Bone marrow (tissue), 2 donors: ENCODE results near the gene CEP63.
"Not testable (repeated sequence)": the region's sequence is repeated elsewhere in the genome, so short reads cannot be mapped to it uniquely, and the experiment has no call there.

Source experiments
- DNase-seq, 2 donors: peaks; one replicate each; lab custom pipeline; 2025; lab: John Stamatoyannopoulos, UW

CEP63 gene

DNA sequence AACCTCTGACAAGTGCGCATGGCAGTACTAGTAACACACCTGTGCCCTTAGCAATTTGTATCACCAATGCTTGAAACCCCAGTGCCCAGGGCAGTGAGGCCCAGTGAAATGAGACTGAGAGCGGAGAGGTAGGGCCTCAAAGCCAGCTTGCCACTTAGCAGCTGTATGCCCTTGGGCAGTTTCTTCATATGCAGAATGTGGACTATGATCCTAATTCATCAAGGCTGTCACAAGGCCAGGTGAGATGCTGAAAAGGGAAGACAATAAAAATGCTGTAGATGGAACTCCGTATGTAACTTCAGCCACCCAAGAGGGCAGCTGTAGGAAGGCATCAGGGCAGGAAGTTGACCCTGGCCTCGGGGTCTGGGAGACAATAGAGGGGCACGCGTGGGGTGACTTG lies 90.6 kb downstream of the CEP63 start:
- DNase-seq, result no peak

DNA sequence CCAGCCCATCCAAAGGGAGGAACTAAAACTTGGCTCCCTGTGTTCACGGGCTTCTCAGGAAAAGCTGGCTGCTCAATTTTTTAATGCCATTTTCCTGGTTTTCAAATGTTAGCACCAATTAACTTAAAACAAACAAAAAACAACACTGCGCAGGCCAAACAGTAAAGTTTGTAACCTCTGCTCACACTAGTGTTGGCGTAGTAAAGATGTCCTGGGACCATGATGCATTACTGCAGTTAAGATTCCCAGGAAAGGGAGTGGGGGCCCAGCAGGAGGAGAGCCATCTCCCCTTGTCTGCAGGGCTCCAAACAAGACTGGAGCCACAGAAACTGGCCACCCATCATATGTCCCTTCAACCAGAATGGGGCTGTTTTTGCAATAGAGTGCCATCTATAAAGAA lies 91.0 kb downstream of the CEP63 start:
- no peak for DNase-seq

DNA sequence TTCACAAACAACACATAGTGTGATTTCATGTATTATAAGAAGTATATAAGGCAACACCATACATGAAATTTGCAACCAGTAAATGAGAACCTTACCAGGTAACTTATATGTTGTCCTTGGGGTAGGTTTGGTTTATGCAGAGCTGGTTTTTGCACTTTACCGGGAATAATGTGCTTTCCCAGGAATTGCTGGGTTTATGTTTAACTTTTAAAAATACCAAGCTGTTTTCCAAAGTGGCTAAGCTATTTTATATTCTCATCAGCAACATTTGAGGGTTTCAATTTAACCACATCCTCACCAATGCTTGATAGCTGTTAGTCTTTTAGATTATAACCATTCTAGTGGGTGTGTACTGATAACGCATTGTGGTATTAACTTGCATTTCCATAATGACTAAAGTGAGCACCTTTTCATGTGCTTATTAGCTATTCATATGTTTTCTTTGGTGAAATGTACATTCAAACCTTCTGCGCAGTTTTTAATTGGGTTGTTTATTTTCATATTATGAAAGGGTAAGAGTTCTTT lies 93.3 kb downstream of the CEP63 start:
- DNase-seq, result no peak

DNA sequence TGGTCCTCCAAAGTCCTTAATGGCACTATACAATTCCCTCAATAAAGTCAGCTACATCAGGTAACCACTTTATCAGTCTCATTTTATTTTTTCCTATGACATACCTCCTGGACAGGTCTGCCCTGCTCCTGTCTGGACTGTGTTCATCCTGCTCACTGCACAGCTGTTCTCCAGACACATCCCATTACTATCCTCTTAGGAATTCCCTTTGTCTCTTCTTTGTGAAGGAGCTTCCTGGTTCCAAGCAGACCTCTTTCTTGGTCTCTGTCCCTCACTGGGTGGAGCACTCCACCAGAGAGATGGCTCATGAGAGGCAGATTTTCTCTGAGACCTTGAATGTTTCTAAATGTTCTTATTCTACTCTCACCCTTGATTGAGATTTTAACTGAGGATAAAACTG lies 104.9 kb downstream of the CEP63 start:
- DNase-seq, result no peak

DNA sequence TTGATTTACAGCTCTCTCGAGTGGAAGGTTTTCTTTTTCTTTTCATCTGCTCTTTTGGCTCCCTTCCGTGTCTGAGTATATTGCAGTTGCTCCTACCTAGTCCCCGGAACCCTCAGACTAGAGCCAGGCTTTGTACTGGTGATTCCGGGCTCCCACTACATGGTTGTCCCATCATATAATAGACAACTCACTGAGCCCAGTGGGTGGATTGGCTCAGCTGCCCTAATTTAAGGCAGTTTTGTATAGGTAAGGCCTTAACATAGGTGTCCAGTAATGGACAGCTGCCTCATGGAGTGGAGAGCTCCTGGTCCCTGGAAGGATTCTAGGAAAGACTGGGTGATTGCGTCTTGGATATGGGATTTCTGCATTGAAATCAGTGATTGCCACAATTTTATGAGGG lies 106.9 kb downstream of the CEP63 start:
- DNase-seq, result no peak

DNA sequence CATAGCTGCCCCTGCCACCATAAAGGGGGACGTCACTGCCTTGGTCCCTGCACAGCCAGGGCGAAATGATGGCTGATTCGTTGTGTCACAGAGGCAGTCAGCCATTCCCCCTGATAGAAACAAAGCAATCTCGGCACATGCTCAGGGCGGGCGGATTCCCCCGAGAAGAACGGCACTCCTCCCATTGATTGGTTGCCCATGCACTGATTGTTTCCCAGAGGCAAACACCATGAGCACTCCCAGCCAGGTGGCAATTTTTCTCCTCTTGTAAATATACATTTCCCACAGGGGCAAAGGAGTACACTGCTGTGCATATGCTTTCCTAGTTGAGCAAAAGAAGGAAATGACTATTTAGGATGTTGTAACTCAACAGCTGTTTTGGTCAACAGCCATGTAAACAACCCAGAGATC lies 108.5 kb downstream of the CEP63 start:
- no peak for DNase-seq

DNA sequence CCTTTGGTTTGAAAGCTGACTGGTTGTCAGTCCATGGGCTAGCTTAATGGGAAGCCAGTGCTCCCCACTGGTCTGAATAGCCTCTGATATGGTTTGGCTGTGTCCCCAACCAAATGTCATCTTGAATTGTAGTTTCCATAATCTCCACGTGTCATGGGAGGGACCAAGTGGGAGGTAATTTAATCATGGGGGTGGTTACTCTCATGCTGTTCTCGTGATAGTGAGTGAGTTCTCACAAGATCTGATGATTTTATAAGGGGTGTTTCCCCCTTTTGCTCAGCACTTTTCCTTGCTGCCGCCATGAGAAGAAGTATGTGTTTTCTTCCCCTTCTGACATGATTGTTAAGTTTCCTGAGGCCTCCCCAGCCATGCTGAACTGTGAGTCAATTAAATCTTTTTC lies 109.1 kb downstream of the CEP63 start:
- not testable (repeated sequence) for DNase-seq

DNA sequence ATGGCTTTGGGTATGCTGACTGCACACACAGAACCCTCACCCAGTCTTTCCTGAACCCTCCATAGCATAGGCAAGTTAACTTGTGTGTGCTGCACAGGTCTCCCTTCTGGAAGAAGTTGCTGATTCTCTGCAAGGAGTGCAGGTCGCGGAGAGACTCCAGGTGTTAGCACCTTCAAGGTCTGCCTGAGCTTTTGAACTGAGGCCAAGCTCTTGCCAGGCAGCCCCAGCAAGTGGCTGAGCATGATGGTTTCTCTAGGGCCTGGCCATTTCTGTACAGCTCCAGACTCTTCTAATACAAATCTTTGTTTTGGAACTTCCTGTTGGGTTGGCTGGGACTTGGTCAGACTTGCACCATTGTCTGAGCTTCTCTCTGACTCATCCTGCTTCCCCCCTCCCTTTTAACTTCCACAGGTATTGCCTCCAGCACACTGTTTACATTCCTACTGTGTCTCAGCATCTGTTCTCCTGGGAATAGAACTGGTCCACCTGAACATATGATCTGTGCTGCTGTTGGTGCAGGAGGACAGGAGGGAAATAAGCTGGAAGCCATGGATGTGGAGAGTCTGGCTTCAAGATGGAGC lies 111.6 kb downstream of the CEP63 start:
- DNase-seq, result no peak

DNA sequence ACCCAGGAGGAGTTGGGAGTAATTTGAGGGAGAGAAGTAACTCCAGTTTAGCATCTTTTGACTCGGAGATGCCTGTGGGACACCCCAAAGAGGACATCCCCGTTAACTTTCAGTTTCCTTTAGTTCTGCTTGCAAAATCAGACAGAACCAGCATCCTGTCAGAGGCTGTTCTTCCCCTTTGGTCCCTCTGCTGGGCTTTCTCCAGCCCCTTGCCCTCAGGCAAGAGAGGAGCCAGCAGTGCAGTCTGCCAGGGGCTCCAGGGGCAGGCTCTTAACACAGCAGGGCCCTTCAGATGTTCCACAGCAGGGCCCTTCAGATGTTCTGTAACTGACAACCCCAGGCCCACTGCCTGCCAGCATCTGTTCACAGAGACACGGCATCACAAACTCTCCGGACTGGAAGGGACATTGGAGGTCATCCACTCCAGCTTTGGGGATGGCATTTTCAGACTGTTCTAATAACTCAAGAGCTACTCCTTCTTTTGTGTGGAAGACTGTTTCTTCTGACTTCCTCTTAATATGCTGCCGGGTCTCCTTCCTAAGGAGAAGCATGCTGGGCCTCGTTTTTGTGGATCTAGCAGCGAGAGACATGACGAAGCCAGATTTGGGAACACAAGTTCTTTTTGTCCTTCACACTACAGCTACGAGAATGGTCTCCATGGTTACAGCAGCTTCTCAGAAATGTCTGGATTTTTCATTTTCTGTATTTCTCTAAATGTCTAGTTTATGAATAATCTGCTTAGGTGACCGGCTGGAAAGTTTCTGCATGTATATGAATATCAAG lies 113.1 kb downstream of the CEP63 start:
- no peak for DNase-seq

DNA sequence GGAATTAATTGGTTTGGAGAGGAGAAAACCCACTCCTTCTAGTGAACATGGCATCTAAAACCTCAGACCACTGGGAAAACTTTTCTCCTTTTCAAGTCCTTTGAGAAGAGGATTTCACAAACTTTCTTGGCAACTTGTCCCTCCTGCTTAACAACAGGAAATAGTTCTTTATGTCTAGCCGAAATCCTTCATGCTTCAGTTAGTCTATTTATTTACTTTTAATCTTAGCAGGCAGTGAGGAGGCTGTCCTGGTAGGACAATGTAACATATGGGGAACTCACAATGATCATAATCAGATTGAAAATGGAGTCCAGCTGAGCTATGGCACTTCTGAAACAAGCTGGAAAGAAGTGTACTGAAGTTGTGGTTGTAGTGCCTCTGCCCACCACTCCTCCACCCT lies 114.3 kb downstream of the CEP63 start:
- no peak for DNase-seq

DNA sequence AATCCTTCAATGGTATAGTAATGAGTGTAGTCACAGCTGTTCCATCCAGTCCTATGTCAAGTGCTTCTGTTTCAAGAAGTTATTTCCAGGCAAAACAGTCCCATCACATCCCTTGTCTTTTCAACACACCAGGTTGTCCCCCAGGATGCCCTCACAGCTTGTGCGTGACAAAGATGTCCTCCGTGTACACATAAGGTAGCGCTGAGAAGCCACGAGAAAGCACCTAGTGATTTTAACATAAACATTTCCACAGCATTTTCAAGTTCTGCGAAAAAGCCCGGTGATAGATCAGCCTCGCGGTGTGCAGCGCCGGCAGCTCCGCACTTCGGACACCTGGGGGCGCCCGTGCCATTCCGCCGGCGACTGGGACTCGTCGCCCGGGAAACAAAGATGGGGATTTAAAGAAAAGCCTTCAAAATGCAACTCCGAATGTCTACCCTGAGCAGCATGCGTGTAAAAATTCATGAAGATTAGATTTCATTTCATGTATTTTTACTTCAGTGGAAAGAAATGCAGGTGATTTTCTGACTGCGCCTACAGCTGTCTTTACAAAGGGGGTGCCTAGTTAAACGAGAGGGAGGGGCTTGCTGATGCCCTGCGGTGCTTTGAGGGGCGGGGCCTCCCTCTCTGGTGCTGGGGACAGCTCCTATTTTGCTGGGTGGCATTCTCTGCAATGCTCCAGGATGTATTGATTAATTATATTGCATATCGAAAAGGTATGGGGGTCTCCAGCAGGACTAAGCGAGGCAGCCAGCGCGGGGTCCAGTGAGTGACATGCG lies 115.0 kb downstream of the CEP63 start:
- peak; percentile 45 to 63 for DNase-seq

DNA sequence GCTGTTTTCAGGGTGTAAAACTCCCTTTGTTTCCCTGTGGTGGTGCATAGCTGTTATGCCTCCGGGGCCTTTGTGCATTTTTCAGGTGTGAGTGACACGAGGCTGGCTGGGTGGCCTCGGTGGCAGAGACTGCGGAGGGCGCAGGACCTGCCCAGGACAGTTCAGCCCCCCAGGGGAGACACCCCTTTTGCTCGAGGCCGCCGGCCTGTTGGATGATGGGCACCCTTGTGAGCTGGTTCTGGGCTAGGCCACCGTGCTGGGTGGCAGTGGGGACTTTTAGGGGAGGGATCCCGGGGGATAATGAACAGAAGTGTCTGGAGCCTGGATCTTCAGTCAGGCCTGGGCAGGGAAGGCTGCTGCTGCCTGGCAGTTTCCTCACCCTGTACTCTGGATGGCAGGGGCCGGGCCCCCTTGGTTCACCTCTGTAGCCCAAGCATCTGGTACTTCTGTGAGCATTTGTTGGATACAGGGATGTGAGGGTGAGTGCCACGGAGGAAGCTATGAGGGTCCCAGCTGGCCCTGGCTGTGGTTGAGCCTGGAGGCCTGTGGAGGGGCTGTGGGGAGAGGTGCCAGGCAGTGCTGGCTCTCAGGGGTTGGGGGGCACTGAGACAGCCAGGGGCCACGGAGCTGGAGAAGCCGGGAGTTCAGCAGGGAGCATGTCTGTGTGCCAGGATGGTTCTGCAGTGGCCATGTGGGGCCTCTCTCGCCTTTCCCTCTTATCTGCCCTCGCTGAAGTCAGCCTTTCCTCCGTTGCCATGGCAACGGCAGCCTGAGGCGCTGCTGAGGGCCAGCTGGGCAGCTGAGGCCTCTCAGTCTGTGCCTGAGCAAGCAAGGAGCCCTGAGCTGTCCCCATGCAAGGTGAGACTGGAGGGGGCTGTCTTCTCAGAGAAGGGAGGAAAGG lies 115.9 kb downstream of the CEP63 start:
- no peak for DNase-seq

DNA sequence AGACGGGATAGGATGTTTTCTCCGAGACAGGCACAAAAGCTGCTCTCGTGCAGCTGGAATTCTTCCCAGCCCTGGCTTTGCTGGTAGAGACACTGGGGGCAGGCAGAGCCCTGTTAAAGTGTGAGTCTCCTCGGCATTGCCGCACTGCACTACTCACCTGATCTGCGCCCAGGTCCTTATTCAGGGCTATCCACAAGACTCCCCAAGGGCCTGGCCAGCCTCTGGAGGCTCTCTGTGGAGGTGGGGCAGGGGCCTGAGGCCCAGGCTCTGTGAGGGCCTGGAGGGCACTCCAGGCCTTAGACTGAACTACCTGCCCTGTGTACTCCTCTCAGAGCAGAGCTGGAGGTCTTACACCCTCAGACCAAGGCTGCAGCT lies 116.6 kb downstream of the CEP63 start:
- DNase-seq, result no peak

DNA sequence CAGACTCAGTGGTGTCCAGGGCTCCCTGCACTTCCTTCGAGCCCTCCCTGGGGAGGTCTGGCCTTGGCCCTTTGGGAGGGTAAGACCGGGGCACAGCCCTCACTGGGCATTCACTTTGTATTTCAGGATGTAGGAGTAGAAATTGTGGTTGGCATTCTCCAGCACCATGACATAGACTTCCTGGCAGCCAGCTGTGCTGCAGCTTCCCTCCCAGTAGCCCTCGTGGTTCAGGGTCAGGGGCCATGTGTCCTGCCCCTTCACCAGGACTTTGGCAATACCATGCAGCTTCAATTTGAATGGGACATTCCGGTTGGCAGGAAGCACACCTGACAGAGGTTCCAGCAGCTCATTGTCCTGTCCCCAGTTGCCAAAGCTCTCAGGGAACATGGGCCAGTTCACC lies 117.6 kb downstream of the CEP63 start:
- DNase-seq, result no peak

DNA sequence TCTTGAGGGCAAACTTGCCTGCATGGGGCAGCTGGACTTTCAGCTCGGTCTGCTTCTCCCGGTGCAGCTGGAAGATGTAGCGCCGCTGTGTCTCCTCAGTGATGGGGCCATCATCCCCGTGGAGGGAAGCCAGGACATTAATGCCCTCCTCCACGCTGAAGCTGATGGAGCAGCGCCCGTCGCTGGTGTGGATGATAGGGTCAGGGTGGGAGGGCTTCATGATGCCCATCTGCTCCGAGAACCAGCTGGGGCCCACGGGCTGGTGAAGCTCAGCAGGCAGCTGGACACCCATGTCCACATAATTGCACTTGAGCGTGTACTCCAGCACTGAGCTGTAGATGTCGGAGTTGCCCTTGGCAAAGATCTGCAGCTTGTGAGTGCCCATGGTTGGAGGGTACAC lies 118.1 kb downstream of the CEP63 start:
- no peak for DNase-seq

DNA sequence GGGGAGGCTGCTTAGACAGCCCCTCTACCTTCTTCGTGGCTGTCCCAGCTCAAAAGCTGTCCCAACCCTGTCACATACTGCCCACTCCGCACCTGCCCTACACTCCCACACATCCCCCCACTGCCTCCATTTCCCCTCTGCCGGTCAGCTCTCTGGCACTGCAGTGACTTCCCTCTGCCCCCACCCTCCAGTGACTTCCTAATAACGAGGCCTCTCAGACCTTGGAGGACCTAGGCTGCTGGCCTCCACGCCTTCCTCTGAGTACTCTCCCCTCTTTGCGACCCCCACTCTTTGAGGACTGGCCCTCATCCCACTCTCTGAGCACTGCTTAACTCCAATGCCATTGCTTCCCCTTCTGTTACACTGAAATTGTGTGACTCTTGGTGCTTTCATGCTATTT lies 119.7 kb downstream of the CEP63 start:
- DNase-seq, result no peak

DNA sequence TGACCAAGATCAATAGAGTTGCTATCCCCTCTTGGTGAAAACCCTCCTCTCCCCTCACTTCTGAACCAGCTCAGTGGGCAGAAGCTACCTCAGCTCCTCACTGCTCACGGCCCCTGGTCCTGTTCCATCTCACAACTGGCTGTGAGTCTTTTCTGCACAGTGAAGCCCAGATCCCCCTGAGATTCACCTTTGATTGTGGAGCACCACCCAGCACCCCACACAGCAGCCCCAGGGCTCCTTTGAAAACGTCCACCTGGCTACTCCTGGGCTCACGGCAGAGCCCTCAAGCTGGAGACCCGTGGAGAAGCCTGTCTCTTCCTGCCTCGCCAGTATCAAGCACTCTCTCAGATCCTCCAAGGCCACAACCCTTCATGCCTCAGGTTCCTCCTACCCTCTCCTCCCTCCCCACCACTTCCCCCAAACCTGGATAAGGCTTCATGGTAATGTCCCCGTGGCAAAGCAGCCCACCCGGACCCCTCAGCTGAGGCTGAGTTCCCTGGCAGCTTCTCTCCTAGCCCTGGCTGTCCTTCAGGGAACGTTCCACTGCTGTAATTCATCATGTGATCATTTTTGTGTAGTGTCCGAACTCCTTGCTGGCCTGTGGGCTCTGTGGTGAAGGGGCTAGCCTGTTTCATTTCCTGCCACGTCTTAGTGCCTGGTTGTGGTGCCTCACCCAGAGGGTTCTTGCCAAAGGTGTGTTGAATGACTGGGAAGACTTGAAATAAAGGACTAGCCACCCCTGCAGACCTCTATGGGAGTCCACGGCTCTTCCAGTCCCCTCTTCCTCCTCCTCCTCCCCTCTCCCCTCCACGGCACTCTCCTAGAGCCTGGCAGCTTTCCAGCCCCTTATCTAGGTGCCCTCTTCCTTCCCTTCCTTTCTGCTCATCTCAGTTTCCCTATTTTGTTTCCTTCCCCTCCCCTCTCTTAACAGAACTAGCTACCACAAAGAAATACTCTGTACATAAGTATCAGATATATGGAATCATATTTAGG lies 120.5 kb downstream of the CEP63 start:
- peak in 1 of 2 donors; percentile 48 for DNase-seq

DNA sequence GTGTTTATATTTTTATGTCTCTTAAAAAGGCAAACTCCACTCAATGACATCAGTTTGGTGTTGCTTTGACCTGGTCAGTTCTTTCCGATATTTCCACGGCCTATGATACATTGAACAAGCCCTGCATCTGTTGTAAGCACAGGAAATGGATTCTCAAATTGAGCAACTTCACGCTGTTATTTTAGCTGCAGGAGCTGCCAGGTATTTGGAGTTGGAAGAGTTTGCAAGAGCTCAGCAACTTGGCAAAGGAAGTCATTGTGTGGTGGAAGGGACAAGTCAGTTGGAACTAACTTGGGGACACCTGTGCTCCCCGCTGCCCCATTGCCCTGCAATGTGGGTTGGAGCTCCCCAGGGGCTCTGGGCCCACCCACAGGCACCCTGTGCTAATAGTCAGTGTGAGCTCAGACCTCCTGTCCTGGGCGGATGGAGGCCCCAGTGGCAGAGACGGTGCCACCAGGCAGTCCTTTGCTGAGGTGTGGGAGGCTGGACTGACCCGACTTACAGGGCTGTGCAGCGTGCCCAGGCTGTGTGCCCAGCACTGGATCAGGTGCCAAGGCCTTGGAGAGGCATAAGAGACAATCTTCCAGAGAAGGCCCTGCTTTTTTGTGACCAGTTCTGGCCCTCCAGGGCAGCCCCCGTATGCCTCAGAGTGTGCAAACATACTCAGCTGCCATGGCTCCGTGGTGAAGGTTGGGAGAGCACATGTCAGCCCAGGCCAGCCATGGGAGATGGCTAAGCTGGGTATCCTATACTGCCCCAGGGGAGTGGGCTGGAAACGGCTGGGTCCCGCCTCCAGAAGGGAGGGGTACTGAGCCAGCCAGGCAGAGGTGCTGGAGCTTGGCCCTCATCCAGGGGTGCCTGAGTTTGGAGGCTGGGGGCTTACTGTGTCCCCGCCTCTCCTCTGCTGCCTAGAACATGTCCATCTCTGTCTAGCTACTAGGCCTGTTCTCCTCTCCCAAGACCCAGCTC lies 121.5 kb downstream of the CEP63 start:
- DNase-seq, result no peak

DNA sequence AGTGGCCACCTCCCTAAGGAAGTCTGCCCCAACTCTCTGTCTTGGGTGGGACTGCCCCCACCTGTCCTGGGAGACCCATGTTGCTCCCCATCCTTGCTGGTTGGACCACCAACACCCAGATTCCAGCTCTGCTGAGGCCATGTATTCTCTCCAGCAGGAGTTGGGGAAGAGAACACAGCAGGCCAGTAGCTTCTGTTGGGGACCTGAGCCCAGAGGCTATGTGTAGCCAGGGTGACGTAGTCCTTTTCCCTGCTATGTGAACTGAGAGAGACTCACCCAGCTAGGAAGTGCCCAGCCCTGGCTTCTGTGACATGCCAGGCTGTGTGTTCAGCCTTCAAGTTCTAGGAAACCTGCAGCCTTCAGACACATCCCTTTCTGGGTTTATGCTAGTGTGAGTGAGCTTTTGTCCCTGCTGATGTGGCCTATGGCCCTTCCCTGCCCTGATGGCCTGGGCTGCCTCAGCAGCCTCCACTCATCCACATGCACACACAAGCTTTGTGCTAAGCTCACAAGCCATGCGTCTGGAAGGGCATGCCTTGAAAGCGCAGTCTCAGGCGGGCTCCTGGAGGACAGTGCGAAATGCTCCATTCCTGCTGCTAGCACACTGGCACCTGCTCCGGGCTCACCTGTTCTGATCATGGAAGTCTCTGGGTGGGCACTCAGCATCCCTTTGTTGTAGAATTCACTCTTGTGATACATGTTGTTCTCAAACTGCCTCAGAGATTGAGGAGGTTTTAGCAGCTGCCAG lies 122.3 kb downstream of the CEP63 start:
- no peak for DNase-seq
